ENCODE data around the gene ARID1B.

DNA sequence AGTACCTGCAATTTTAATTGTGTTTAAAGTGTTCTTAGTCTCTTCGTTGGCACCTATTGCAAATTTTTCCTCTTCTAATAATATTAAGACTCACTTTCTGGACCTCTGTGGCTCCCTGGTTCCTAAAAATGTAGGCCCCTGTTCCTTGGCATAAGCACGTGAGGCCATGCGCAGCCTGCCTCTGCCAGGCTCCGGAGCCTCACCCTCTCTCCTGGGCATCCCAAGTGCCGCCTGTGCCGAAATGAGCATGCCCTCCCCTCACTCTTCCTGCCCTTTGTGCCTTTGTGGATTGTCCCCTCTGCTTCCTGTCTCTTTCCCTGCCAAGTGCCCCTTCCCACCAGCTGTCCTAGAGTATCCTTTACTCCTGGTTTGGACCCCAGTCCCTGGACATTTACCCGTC, 300.1 kb downstream of the ARID1B start:
- TF ChIP-seq, protein P1, sequence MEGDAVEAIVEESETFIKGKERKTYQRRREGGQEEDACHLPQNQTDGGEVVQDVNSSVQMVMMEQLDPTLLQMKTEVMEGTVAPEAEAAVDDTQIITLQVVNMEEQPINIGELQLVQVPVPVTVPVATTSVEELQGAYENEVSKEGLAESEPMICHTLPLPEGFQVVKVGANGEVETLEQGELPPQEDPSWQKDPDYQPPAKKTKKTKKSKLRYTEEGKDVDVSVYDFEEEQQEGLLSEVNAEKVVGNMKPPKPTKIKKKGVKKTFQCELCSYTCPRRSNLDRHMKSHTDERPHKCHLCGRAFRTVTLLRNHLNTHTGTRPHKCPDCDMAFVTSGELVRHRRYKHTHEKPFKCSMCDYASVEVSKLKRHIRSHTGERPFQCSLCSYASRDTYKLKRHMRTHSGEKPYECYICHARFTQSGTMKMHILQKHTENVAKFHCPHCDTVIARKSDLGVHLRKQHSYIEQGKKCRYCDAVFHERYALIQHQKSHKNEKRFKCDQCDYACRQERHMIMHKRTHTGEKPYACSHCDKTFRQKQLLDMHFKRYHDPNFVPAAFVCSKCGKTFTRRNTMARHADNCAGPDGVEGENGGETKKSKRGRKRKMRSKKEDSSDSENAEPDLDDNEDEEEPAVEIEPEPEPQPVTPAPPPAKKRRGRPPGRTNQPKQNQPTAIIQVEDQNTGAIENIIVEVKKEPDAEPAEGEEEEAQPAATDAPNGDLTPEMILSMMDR (IDR thresholded peaks at IDR 0.05; ENCODE audit: insufficient read depth, low read depth, low read length): no peak
- no peak for TF ChIP-seq EZH2 (IDR thresholded peaks at IDR 0.05; ENCODE audit: insufficient read depth, low read length)

Data from astrocyte (in vitro differentiated cells and primary cell).